KMS-11 (cell line): Measurements from ENCODE around the gene FSTL5.

Experiments
- H2AFZ ChIP-seq: fragments of 200-600 bp; sonication (generic); 2 replicates; pipeline ENCODE4 v1.6.1; 2016; ENCODE audit warnings: antibody characterized with exemption, mixed run types, low read depth
- H3K27ac ChIP-seq: fragments of 200-600 bp; sonication (generic); 2 replicates; pipeline ENCODE4 v1.6.1; 2016; ENCODE audit warnings: mild to moderate bottlenecking, mixed run types
- H3K27me3 ChIP-seq: fragments of 200-600 bp; sonication (generic); 2 replicates; pipeline ENCODE4 v1.6.1; 2017; ENCODE audit warnings: mild to moderate bottlenecking, low read depth, mixed run types, moderate library complexity; ENCODE audit not compliant: insufficient read depth
- H3K36me3 ChIP-seq: fragments of 200-600 bp; sonication (generic); 2 replicates; pipeline ENCODE4 v1.6.1; 2017; ENCODE audit warnings: mild to moderate bottlenecking, mixed run types; ENCODE audit not compliant: insufficient read depth
- H3K4me1 ChIP-seq: fragments of 200-600 bp; sonication (generic); 2 replicates; pipeline ENCODE4 v1.6.1; 2016; ENCODE audit warnings: mild to moderate bottlenecking, low read depth, mixed run types; ENCODE audit not compliant: poor library complexity, severe bottlenecking
- H3K4me2 ChIP-seq: fragments of 200-600 bp; sonication (generic); 2 replicates; pipeline ENCODE4 v1.7.0; 2016; ENCODE audit warnings: mild to moderate bottlenecking, mixed run types
- H3K4me3 ChIP-seq: fragments of 200-600 bp; sonication (generic); IDR thresholded peaks from 2 replicates; pipeline ENCODE4 v1.6.1; 2017; ENCODE audit warnings: low read depth, low read length, mixed read lengths; ENCODE audit not compliant: insufficient read depth
- H3K79me2 ChIP-seq: fragments of 200-600 bp; sonication (generic); 2 replicates; pipeline ENCODE4 v1.6.1; 2016; ENCODE audit warnings: low read depth, mixed run types; ENCODE audit not compliant: insufficient read depth
- H3K9ac ChIP-seq: fragments of 200-600 bp; sonication (generic); 2 replicates; pipeline ENCODE4 v1.6.1; 2016; ENCODE audit warnings: mild to moderate bottlenecking, mixed run types
- H4K20me1 ChIP-seq: fragments of 200-600 bp; sonication (generic); 2 replicates; pipeline ENCODE4 v1.6.1; 2016; ENCODE audit warnings: mild to moderate bottlenecking, mixed run types; ENCODE audit not compliant: insufficient read depth
- CTCF ChIP-seq: fragments of 200-600 bp; sonication (generic); conservative IDR thresholded peaks from 2 replicates; pipeline ENCODE4 v1.6.1; 2017; ENCODE audit warnings: low read depth, mild to moderate bottlenecking, antibody characterized with exemption, low read length, moderate library complexity, mixed read lengths

FSTL5 gene

GRCh38 chr4:161657616-161658015, 506.2 kb downstream of the FSTL5 start:
- Histone ChIP-seq H4K20me1 (no peaks in the 10 kb centered on the region), H3K4me3 (no peak overlapping the region), H2AFZ (no peak overlapping the region), H3K9ac (no peak overlapping the region), H3K27ac (no peak overlapping the region), H3K4me1 (peaks cover 5% of the 10 kb centered on the region), H3K36me3 (no peaks in the 10 kb centered on the region), H3K4me2 (no peak overlapping the region), H3K79me2 (no peaks in the 10 kb centered on the region), H3K27me3 (no peaks in the 10 kb centered on the region)
- no peak for TF ChIP-seq CTCF

DNA sequence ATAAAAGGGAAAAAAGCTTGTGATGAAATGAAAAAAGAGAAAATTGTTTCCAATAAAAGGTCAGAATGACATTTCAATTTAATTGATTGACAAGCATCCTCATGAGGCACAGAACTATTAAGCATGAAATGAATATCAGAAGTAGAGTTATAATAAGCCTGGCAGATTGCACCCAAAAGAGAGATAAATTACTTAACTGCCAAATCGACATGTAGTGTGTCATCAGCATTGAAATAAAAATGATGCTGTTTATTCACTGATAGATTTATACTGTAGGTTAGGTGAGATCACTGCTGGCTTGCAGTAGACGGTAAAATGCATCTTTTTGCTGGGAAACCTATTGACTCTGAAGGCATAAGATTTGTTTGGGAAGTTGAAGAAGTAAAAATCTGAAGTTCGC, 507.2 kb downstream of the FSTL5 start:
- Histone ChIP-seq H3K36me3 (no peaks in the 10 kb centered on the region), H3K9ac (no peak overlapping the region), H3K27me3 (no peaks in the 10 kb centered on the region), H3K27ac (no peak overlapping the region), H3K79me2 (no peaks in the 10 kb centered on the region), H3K4me3 (no peak overlapping the region), H3K4me2 (no peak overlapping the region), H3K4me1 (peaks cover 5% of the 10 kb centered on the region), H2AFZ (no peak overlapping the region), H4K20me1 (no peaks in the 10 kb centered on the region)
- TF ChIP-seq CTCF: no peak

- H3K36me3 ChIP-seq: no peaks in the 10 kb centered on the region
- TF ChIP-seq CTCF: no peak
These were observed 508.7 kb downstream of the FSTL5 start for GRCh38 chr4:161655148-161655547.

GRCh38 chr4:161653697-161654096, 510.1 kb downstream of the FSTL5 start:
- peaks cover 5% of the 10 kb centered on the region for H3K4me1 ChIP-seq

More at GRCh38 chr4:161655148-161655547, 508.7 kb downstream of the FSTL5 start:
- Histone ChIP-seq H3K79me2 (no peaks in the 10 kb centered on the region), H2AFZ (no peak overlapping the region), H3K4me3 (no peak overlapping the region), H3K27ac (no peak overlapping the region), H3K9ac (no peak overlapping the region), H3K4me1 (peaks cover 5% of the 10 kb centered on the region), H4K20me1 (no peaks in the 10 kb centered on the region), H3K27me3 (no peaks in the 10 kb centered on the region), H3K4me2 (no peak overlapping the region)

More at GRCh38 chr4:161653697-161654096, 510.1 kb downstream of the FSTL5 start:
- Histone ChIP-seq H2AFZ (no peak overlapping the region), H3K79me2 (no peaks in the 10 kb centered on the region), H4K20me1 (no peaks in the 10 kb centered on the region), H3K36me3 (no peaks in the 10 kb centered on the region), H3K27ac (no peak overlapping the region), H3K4me3 (no peak overlapping the region), H3K4me2 (no peak overlapping the region), H3K9ac (no peak overlapping the region; the same call in 1 of the 2 replicates), H3K27me3 (no peaks in the 10 kb centered on the region)
- no peak for TF ChIP-seq CTCF
